GM21381 (cell line): ENCODE results near the gene RFNG.

Source experiments
- ATAC-seq: cut with Tn5 transposase; IDR thresholded peaks from one replicate; pipeline ENCODE4 v1.9.1; 2021; ENCODE audit warnings: mild to moderate bottlenecking, moderate library complexity; ENCODE audit not compliant: unreplicated experiment

The RFNG gene

DNA sequence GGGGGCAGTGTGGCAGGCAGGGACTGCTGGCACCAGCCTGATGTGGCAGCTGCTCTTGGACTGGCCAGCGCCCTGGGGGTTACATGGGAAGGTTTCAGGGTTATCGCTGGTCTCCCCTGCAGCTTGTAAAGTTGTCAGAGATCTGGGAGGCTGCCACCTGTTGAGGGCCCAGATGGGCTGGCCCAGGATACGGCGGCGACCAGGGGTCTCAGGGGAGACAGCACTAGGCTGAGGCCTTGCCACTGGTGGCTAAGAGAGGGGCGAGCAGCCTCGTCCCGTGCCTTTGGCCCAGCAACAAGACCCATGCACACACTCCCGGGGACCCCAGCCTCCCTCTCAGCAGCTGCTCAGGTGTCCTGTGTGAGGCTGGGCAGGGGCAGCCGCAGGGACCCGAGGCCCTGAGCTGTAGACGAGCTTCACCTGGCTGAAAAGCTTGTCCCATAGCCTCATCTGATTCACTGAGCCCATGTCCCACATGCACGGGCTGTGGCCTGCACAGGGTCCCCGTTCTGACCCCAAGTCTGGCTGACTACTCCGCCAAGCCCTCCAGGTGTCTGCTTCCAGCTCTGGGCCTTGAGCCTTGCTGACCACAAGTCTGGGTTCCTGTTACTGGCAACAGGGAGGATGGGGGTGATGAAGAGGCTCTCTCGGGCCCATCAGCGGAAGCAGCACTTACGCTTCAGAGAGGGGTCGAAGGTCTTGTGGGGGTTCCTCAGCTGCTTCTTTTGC lies 7.8 kb upstream of the RFNG start:
- ATAC-seq, result no peak

DNA sequence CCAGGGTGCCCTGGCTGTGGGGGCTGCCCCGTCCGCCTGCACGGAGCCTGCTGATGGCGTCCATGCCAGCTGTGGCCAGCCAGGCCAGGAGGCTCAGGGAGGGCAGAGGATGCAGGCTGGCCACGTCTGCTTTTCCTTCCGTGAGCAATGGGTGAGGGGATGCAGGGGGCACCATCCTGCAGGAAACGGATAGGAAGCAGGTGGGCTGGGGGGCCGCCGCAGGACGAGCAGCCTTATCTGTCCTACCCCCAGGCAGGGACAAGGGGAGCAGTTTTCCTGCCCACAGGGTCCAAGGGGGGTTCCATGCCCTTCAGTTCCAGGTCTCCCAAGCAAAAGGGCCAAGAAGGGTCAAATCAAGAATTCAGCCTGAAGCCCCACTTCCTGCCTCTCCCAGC lies 7.2 kb upstream of the RFNG start:
- ATAC-seq, result no peak

DNA sequence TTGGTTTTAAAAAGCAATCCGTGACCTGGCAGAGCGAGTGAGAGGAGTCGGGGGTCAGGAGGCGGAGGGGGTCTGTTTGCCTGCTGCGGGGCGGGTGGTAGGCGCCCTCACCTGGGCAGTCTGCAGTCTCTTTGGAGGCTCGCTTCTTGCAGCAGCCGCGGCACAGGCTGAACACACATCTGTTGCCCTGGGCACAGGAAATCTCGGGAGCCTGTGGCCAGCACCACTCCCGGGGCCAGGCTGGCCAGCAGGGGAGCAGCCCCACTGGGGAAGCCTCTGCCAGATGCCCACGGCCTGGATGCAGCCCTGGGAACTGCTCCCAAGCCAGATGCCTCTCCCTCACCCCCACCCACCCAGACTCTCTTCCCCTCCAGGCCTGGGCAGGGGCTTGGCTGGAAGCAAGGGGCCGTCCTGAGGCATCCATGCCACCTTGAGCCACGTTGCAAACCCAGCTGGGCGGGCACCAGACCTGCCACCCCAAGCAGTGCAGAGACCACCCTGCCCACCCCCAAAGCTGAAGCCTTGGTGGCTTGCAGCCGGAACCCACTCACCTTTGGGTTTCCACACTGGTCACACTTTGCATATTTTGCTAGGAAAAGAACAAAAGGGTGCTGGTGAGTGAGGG lies 6.7 kb upstream of the RFNG start:
- ATAC-seq, result no peak

DNA sequence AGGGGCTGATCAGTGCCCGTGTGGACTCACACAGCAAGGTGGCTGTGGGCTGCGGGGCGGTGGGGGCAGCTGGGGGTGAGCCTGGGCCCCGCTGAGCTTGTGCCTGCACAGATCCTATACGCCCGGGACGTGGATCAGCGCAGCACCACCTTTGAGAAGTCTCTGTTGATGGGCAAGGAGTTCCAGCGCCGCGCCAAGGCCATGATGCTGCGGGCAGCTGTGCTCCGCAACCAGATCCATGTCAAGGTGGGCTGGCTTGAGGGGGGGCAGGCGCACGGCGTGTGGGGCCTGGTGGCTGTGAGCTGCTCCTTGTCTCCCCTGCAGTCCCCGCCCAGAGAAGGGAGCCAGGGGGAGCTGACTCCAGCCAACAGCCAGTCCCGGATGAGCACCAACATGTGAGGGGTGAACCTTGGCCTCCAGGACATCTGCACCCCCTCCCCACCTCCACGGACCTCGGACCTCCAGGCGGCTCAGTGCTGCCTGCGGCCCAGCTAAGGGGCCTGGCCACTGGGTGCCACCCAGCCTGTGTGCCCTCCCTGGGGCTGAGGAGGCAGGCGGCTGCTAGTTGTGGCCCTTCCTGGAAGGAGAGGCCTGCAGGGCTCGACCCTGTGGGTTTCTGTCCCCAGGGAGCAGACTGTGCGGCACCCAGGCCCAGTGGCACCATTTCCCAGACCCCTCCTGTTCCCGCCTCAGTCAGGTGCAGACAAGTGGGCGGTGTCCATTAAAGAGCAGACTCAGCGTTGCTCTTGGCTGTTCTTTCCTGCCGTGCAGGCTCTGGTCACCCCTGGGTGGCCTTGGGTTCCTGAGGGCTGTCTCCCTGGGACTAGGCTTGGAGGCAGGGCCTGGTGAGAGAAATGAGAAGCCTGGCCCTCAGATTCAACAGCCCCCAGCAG lies 5.4 kb upstream of the RFNG start:
- no peak for ATAC-seq

DNA sequence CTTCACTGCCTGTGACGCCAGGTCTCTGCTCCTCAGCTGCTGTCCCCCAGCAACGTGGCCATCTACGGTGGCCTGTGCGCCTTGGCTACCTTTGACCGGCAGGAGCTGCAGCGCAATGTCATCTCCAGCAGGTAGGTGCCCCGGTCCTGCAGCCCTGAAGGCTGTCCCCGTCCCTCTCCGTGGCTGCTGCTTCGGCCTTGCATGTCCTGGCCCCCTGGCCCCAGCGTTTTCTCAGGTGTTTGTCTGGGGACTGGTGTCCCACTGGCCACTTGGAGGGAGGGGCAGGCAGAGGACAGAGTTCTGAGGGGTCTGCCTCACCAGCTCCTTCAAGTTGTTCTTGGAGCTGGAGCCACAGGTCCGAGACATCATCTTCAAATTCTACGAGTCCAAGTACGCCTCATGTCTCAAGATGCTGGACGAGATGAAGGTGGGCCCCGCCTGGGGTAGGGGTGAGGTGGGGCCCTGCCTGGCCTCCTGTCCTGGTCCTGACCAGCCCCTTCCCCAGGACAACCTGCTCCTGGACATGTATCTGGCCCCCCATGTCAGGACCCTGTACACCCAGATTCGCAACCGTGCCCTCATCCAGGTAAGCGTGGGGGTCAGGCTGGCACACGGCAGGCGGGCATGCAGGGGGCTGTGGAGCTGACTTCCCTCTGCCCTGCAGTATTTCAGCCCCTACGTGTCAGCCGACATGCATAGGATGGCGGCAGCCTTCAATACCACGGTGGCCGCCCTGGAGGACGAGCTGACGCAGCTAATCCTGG lies 4.5 kb upstream of the RFNG start:
- ATAC-seq, result no peak

DNA sequence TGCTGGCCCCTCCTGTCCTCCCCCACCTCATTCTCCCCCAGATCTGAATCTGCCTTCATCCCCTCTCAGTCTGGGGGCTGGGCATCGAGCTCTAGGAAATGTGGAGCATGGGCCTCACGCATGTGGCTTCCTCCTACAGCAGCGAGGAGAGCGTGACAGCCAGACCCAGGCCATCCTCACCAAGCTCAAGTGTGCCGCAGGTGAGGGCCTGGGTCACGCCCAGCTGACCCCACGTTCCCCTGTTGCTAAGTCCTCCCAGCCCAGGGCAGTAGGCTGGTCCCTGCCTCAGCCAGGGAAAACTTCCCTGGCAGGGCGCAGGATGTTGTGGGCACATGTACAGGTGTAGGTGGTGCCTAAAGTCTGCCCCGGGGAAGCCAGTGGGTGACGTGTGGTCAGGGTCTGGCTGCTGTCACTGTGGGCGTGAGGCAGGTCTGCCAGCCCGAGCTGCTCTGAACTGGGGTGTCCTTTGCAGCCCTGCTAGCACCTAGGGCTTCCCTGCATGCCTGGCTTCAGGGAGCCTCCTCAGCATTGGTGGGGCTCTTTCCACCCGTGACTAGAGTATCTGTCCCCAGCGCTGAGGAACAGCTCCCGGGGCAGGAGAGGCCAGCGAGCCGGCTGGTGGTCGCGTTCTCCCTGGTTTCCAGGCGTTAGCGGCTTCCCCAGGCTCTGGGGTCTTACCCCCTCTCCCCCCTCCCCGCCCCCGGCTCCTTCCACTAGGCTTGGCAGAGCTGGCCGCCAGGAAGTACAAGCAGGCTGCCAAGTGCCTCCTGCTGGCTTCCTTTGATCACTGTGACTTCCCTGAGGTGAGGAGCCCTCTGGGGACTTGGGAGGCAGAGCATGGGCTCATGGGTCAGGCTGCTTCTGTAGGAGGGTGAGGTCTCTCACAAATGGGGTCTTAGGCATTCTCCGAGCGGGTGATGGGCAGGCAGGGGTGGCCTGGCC lies 3.7 kb upstream of the RFNG start:
- ATAC-seq, result no peak

DNA sequence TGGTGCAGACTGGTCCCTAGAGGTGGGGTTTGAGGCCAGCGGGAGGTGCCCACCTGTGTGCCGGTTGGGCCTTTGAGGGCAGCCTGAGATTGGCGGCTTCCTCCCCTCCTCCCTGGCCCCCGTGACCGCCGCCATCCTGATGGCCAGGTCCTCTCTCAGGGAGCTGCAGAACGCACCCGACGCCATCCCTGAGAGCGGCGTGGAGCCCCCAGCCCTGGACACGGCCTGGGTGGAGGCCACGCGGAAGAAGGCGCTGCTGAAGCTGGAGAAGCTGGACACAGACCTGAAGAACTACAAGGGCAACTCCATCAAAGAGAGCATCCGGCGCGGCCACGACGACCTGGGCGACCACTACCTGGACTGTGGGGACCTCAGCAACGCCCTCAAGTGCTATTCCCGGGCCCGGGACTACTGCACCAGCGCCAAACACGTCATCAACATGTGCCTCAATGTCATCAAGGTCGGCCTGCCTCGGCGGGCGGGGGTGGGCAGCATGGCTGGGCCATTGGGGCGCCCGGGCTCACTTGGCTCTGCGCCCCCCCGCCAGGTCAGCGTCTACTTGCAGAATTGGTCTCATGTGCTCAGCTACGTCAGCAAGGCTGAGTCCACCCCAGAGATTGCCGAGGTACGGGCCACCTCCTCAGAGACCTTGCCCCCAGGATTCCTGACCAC lies 2.9 kb upstream of the RFNG start:
- ATAC-seq, result no peak

DNA sequence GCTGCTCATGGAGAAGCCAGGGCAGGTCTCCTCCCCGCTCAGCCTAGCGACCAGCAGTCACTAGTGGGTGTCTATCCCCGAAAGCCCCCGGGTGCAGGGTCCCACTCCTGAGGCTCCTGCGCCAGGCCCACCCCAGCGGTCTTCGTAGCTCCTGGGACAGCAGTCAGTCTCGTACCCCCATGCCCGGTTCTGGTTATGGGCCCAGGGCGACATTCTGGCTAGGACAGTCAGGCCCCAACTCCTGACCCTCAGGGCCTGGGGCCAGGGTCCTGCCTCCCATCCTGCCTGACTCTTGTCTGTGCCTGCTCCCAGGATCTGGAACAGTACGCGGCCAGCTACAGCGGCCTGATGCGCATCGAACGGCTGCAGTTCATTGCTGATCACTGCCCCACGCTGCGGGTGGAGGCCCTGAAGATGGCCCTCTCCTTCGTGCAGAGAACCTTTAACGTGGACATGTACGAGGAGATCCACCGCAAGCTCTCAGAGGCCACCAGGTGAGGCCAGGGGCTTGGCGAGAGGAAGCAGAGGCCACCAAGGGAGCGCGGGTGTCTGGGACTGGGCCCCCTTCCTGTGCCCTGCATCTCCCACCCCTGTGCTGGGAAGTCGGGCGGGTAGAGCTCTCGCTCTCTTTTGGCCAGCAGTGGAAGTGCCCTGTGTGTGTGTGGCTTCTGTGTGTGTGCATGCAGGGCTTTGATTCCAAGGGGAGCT lies 2.1 kb upstream of the RFNG start:
- no peak for ATAC-seq

DNA sequence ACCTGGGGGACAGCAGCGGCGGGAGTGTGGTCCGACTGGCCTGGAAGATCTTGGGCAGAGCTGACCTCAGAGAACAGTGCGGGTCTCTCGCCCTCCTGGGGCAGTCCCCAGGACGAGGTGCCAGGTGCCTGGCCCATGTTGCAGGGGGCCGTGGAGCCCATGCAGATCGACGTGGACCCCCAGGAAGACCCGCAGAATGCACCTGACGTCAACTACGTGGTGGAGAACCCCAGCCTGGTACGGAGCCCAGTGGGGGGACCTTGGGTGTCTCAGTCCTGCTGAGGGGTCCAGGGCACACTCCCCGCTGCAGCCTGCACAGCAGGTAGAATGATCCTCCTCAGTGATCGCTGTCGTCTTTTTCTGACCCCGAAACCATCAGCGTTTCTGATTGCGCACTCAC lies 1.5 kb upstream of the RFNG start:
- ATAC-seq, result no peak

DNA sequence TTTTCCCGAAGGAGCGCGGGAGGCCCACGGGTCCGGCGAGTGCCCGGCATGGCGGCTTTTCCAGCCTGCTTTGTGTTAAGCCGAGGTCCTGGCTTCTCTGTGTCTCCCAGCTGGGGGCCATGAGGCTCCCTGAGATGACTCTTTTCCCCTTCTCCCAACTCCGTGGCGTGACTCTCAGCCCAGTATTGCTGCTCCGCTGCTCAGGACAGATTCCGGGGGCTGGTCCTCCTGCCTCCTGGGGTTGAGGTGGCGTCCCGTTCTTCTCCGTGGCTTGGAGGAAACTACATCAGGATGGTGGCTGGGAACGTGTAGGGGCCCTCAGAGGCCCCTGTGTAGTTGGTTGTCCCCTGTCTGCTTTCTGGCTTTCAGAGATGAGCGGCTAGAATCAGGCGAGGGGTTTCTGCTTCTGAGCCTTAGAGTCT lies 1.0 kb upstream of the RFNG start:
- ATAC-seq, result no peak

DNA sequence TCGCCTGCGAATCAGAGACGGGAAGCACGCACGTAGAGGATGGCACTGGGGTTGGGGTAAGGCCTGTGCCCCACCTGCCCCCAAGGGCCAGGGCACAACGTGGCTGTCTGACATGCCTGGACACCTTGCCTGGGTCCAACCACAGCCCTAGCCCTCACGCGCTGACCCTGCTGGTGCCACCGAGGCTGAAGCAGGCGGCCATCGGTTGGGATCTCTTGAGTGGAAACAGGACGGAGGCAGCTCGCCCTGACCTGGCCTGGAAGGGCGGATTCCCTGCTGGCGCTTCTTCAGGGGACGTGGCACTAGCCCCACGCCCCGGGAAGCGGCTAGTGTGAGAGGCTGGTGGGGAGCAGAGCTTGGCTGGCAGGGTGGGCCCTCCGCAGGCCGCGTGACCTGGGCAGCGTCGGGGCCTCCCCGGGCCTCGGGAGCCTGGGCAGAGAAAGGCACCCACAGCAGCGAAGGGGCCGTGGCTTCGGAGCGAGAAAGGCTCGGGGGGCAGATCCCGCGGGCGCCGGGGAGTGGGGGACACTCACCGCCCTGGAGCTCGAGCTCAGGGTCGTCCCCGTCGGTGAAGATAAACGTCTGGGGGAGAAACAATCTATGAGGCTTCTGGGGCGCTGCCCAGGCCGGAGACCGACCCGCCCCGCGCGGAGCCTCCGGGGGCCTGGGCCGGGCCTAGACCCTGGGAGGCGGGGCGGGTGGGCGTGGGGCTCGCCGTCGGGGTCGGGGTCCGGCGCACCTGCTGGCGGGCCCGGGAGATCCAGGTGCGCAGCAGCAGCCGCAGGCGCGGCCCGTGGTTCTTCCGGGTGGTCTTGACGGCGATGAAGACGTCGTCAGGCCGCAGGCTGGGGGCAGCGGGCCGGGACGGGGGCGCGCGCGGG lies 610 bp downstream of the RFNG start:
- ATAC-seq, result no peak

DNA sequence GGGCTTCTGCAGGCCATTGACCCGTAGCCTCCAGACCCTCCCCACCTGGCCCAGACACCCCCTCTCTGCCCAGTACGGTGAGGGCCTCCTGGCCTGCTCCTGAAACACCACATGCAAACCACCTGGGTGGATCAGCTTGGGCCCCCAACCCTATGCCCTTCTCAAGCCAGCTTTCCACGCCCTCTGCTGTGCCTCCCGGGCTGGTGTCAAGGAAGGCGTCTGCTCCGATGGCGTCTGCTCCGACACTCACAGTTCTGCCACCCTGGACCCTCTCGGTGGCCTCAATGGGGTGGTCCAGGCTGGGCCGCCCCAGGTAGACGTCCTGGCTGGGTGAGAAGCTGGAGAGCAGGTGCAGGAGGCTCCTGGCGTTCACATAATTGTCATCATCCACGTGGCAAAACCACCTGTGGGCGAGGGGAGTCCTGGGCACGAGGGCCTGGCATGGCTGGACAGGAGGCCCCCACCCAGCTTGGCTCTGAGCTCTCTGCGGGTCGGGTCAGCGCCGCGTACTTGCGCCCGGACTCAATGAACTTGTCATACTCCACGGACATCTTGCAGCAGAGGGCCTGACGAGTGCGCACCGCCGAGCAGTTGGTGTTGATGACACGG lies 1.4 kb downstream of the RFNG start:
- no peak for ATAC-seq

DNA sequence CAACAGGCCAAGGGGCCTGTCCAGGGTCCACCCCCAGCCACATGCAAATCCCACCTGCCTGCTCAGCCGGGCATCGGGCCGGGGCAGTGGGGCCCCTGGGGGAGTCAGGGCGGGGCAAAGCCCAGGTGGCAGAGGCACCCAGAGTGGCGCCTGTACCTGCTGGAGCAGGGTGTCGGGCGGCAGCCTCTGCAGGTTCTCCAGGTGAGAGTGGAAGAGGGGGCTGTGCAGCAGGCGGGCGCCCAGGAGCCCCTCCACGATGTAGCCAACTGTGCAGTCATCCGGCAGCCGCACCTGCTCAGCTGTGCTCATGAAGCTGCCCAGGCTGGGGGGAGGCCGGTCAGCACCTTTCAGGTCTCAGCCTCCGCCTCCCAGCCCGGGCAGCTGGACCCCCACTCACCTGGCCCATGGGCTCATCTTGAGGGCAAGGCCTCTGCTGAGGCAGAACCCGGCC lies 2.1 kb downstream of the RFNG start:
- no peak for ATAC-seq

DNA sequence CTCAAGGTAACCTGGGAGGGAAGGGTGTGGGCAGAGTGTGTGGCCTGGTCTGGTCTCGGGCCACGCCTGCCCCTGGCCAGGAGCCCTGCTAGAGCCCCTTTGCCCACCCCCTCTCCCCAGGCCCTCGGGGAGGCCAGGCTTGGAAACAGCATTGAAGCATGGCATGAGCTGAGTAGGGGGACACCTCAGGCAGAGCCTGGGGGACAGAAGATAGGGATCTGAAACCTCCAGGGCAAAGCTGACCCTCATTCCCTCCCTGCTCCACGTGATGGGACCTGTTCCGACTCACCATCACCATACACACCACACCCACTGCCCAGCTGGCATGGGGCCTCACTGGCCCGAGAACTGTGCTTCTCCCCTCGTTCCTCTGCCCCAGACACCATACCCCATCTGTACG lies 2.5 kb downstream of the RFNG start:
- ATAC-seq, result no peak

DNA sequence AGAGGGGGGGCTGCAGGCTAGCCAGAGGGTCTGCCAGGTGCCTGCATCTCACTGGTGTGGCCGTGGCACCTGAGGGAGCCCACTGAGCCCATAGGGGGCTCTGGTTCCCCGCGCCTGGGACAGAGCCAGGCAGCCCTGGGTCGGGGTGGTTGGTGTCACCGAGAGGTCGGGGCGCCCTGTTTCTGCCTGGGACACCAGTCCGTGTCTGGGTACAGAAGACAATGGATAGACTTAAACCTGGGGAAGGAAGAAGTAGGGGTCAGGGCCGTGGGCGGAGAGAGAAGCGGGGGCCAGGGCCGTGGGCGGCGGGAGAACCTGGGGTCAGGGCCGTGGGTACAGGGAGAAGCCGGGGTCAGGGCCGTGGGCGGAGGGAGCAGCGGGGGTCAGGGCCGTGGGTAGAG lies 3.0 kb downstream of the RFNG start:
- no peak for ATAC-seq

DNA sequence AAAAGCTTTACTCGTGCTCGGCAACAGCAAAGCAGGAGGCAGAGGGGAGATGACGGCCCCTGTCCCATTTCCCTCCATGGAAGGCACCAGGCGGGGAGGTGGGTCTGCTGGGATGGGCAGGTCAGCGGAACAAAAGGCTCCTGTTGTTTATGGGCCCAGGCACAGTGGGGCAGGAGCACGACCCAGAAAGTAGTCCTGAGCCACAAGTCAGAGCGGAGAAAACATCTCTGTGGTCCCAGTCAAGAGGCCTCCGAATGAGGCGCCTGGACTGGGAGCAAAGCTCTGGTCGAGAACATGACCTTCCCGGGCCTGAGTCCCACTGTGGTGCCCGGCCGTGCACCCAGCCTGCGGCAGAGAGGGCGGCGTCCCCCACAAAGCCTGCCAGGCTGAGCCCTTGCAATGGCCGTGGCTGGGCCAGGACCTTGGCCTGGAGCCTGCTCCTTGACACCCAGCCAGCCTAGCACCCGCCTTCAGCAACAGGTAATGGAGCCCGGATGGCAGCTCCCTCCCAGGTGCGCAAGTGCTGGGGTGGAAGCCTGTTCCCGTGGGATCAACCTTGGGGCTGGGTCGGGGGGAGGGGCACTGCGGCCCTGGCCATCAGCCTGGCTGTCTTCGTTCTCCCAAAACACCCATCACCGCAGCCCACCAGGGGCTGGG lies 3.6 kb downstream of the RFNG start:
- no peak for ATAC-seq

DNA sequence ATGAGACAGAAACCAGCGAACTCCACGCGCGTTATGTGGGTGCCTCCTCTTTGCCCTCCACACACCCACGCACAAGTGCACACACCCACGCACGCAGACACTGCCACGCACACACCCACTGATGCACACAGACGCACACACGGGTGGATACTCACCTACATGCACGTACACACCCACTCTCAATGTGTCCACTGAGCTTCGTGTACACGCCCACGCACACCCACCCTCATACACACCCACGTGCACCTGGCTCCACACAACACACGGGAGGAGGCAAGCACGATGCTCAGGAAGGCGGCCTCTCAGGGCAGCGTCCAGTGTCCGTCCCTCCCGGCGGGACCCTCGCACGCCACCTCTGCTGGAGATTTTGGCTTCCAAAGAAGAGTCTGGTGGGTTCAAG lies 4.2 kb downstream of the RFNG start:
- ATAC-seq, result no peak
